ENCODE measurements around the gene IQGAP3.

Gene IQGAP3

GRCh38 chr1:156583821-156584622, 11.7 kb upstream of the IQGAP3 start:
- Histone ChIP-seq H3K4me2 (ENCODE audit: low read length) (no peak overlapping the region), H3K9ac (ENCODE audit: low read depth, low read length) (no peak overlapping the region), H3K36me3 (ENCODE audit: insufficient read depth, low read length) (no peaks in the 10 kb centered on the region), H3K27me3 (ENCODE audit: control insufficient read depth, insufficient read depth, low read length) (no peaks in the 10 kb centered on the region), H3K4me3 (ENCODE audit: low read length) (no peak overlapping the region), H3K4me1 (ENCODE audit: control insufficient read depth, insufficient read depth, low read length) (peaks cover 6% of the 10 kb centered on the region), H3K9me3 (replicated peaks; ENCODE audit: low read length) (no peaks in the 10 kb centered on the region)

- H3K9ac ChIP-seq (ENCODE audit: low read depth, low read length) = peak overlapping the region; percentile 70
- H3K27me3 ChIP-seq (ENCODE audit: control insufficient read depth, insufficient read depth, low read length) = no peaks in the 10 kb centered on the region
- H3K9me3 ChIP-seq (replicated peaks; ENCODE audit: low read length) = no peaks in the 10 kb centered on the region
- no peak overlapping the region for H3K4me2 ChIP-seq (ENCODE audit: low read length)
- no peaks in the 10 kb centered on the region for H3K36me3 ChIP-seq (ENCODE audit: insufficient read depth, low read length)
- H3K4me3 ChIP-seq (ENCODE audit: low read length) = no peak overlapping the region
- H3K4me1 ChIP-seq (ENCODE audit: control insufficient read depth, insufficient read depth, low read length) = peaks cover 6% of the 10 kb centered on the region
Observed at GRCh38 chr1:156582388-156583017, 10.1 kb upstream of the IQGAP3 start.

- H3K9me3 ChIP-seq (replicated peaks; ENCODE audit: low read length) = no peaks in the 10 kb centered on the region
- H3K36me3 ChIP-seq (ENCODE audit: insufficient read depth, low read length) = no peaks in the 10 kb centered on the region
- peak overlapping the region; percentile 70 for H3K9ac ChIP-seq (ENCODE audit: low read depth, low read length)
- H3K4me2 ChIP-seq (ENCODE audit: low read length) = no peak overlapping the region
- H3K27me3 ChIP-seq (ENCODE audit: control insufficient read depth, insufficient read depth, low read length) = no peaks in the 10 kb centered on the region
- no peak overlapping the region for H3K4me3 ChIP-seq (ENCODE audit: low read length)
- H3K4me1 ChIP-seq (ENCODE audit: control insufficient read depth, insufficient read depth, low read length) = peaks cover 6% of the 10 kb centered on the region
Observed at GRCh38 chr1:156581661-156582387, 9.5 kb upstream of the IQGAP3 start.

- Histone ChIP-seq H3K4me1 (ENCODE audit: control insufficient read depth, insufficient read depth, low read length) (peaks cover 6% of the 10 kb centered on the region), H3K9ac (ENCODE audit: low read depth, low read length) (no peak within 1 kb of the TSS), H3K9me3 (replicated peaks; ENCODE audit: low read length) (no peaks in the 10 kb centered on the region), H3K27me3 (ENCODE audit: control insufficient read depth, insufficient read depth, low read length) (peaks cover 7% of the 10 kb centered on the region), H3K4me2 (ENCODE audit: low read length) (no peak within 1 kb of the TSS), H3K4me3 (ENCODE audit: low read length) (no peak within 1 kb of the TSS), H3K36me3 (ENCODE audit: insufficient read depth, low read length) (no peaks in the 10 kb centered on the region)
Observed at GRCh38 chr1:156579472-156579871, 7.1 kb upstream of the IQGAP3 start, which contains the start of gene TTC24. Gene TTC24 (plus strand): TSS chr1:156579723. CDS start chr1:156581365, 1,642 bp downstream.

- Histone ChIP-seq H3K27me3 (ENCODE audit: control insufficient read depth, insufficient read depth, low read length) (peaks cover 7% of the 10 kb centered on the region), H3K9ac (ENCODE audit: low read depth, low read length) (no peak overlapping the region), H3K4me3 (ENCODE audit: low read length) (no peak overlapping the region), H3K4me2 (ENCODE audit: low read length) (no peak overlapping the region), H3K36me3 (ENCODE audit: insufficient read depth, low read length) (no peaks in the 10 kb centered on the region), H3K9me3 (replicated peaks; ENCODE audit: low read length) (no peaks in the 10 kb centered on the region), H3K4me1 (ENCODE audit: control insufficient read depth, insufficient read depth, low read length) (peaks cover 6% of the 10 kb centered on the region)
Observed at GRCh38 chr1:156578055-156578454, 5.7 kb upstream of the IQGAP3 start.

- Histone ChIP-seq H3K36me3 (ENCODE audit: insufficient read depth, low read length) (no peaks in the 10 kb centered on the region), H3K9me3 (replicated peaks; ENCODE audit: low read length) (no peaks in the 10 kb centered on the region), H3K27me3 (ENCODE audit: control insufficient read depth, insufficient read depth, low read length) (peaks cover 7% of the 10 kb centered on the region), H3K4me1 (ENCODE audit: control insufficient read depth, insufficient read depth, low read length) (peaks cover 6% of the 10 kb centered on the region), H3K9ac (ENCODE audit: low read depth, low read length) (no peak overlapping the region), H3K4me2 (ENCODE audit: low read length) (no peak overlapping the region), H3K4me3 (ENCODE audit: low read length) (no peak overlapping the region)
Observed at GRCh38 chr1:156577550-156577949, 5.2 kb upstream of the IQGAP3 start.

GRCh38 chr1:156574039-156574633, 1.8 kb upstream of the IQGAP3 start:
- Histone ChIP-seq H3K36me3 (ENCODE audit: insufficient read depth, low read length) (no peaks in the 10 kb centered on the region), H3K4me3 (ENCODE audit: low read length) (no peak overlapping the region), H3K9me3 (replicated peaks; ENCODE audit: low read length) (no peaks in the 10 kb centered on the region), H3K4me1 (ENCODE audit: control insufficient read depth, insufficient read depth, low read length) (peaks cover 15% of the 10 kb centered on the region), H3K9ac (ENCODE audit: low read depth, low read length) (no peak overlapping the region), H3K27me3 (ENCODE audit: control insufficient read depth, insufficient read depth, low read length) (peaks cover 7% of the 10 kb centered on the region), H3K4me2 (ENCODE audit: low read length) (no peak overlapping the region)

- Histone ChIP-seq H3K9ac (ENCODE audit: low read depth, low read length) (peak overlapping the region; percentile 73), H3K36me3 (ENCODE audit: insufficient read depth, low read length) (no peaks in the 10 kb centered on the region)
Observed at GRCh38 chr1:156572663-156573018, 276 bp upstream of the IQGAP3 start.

GRCh38 chr1:156571261-156571852, 1.0 kb downstream of the IQGAP3 start:
- no peaks in the 10 kb centered on the region for H3K9me3 ChIP-seq (replicated peaks; ENCODE audit: low read length)
- H3K36me3 ChIP-seq (ENCODE audit: insufficient read depth, low read length) = no peaks in the 10 kb centered on the region
- peak overlapping the region; percentile 73 for H3K9ac ChIP-seq (ENCODE audit: low read depth, low read length)
- H3K27me3 ChIP-seq (ENCODE audit: control insufficient read depth, insufficient read depth, low read length) = peaks cover 7% of the 10 kb centered on the region
- H3K4me1 ChIP-seq (ENCODE audit: control insufficient read depth, insufficient read depth, low read length) = peaks cover 15% of the 10 kb centered on the region
- H3K4me2 ChIP-seq (ENCODE audit: low read length) = peak overlapping the region; percentile 89
- peak overlapping the region; percentile 78 for H3K4me3 ChIP-seq (ENCODE audit: low read length)

More at GRCh38 chr1:156572663-156573018, 276 bp upstream of the IQGAP3 start:
- H3K27me3 ChIP-seq (ENCODE audit: control insufficient read depth, insufficient read depth, low read length) = peaks cover 7% of the 10 kb centered on the region
- H3K4me2 ChIP-seq (ENCODE audit: low read length) = peak overlapping the region; percentile 89
- H3K4me3 ChIP-seq (ENCODE audit: low read length) = peak overlapping the region; percentile 78
- H3K4me1 ChIP-seq (ENCODE audit: control insufficient read depth, insufficient read depth, low read length) = peaks cover 15% of the 10 kb centered on the region
- H3K9me3 ChIP-seq (replicated peaks; ENCODE audit: low read length) = no peaks in the 10 kb centered on the region

GRCh38 chr1:156566436-156566835, 5.9 kb downstream of the IQGAP3 start:
- Histone ChIP-seq H3K9ac (ENCODE audit: low read depth, low read length) (no peak overlapping the region), H3K4me3 (ENCODE audit: low read length) (no peak overlapping the region), H3K27me3 (ENCODE audit: control insufficient read depth, insufficient read depth, low read length) (no peaks in the 10 kb centered on the region), H3K9me3 (replicated peaks; ENCODE audit: low read length) (no peaks in the 10 kb centered on the region), H3K4me2 (ENCODE audit: low read length) (no peak overlapping the region), H3K36me3 (ENCODE audit: insufficient read depth, low read length) (peaks cover 24% of the 10 kb centered on the region), H3K4me1 (ENCODE audit: control insufficient read depth, insufficient read depth, low read length) (peaks cover 10% of the 10 kb centered on the region)

GRCh38 chr1:156565519-156565918, 6.8 kb downstream of the IQGAP3 start:
- H3K9ac ChIP-seq (ENCODE audit: low read depth, low read length) = no peak overlapping the region
- H3K36me3 ChIP-seq (ENCODE audit: insufficient read depth, low read length) = peaks cover 25% of the 10 kb centered on the region
- H3K27me3 ChIP-seq (ENCODE audit: control insufficient read depth, insufficient read depth, low read length) = no peaks in the 10 kb centered on the region
- no peak overlapping the region for H3K4me2 ChIP-seq (ENCODE audit: low read length)
- no peak overlapping the region for H3K4me3 ChIP-seq (ENCODE audit: low read length)
- peaks cover 3% of the 10 kb centered on the region for H3K4me1 ChIP-seq (ENCODE audit: control insufficient read depth, insufficient read depth, low read length)
- H3K9me3 ChIP-seq (replicated peaks; ENCODE audit: low read length) = no peaks in the 10 kb centered on the region
